ENCODE data around the gene TANGO6.

- TF ChIP-seq CTCF (conservative IDR thresholded peaks at IDR 0.05 in 1 of 2, IDR thresholded peaks at IDR 0.05 in 1 of 2; ENCODE audit: extremely low read depth in 1 of 2, insufficient read depth in 1 of 2, low read depth in 1 of 2, low read length in 2 of 2) (no peak), EZH2 (IDR thresholded peaks at IDR 0.05; ENCODE audit: borderline replicate concordance, low read length) (no peak)
These were observed 150.6 kb downstream of the TANGO6 start for GRCh38 chr16:68993885-68994284.
